HCT116 (cell line): ENCODE measurements around the gene ZNF182.
"Not testable (repeated sequence)": the region's sequence is repeated elsewhere in the genome, so short reads cannot be mapped to it uniquely, and the experiment has no call there.

Source experiments
- CTCF ChIP-seq, 3 experiments: fragments of 200-600 bp in 1 of 3; sonication (generic) in 1 of 3; IDR thresholded peaks in 2 of 3; conservative IDR thresholded peaks in 1 of 3; 2 replicates each; pipeline ENCODE4 v1.5.1; 2012 to 2017; ENCODE audit warnings: low read depth in 2 of 3, low read length in 2 of 3, antibody characterized with exemption in 1 of 3, borderline replicate concordance in 1 of 3, control low read depth in 1 of 3, mild to moderate bottlenecking in 1 of 3, mixed read lengths in 1 of 3, mixed run types in 1 of 3, moderate library complexity in 1 of 3; ENCODE audit not compliant: insufficient read depth in 1 of 3
- EGR1 ChIP-seq: IDR thresholded peaks from 2 replicates; pipeline ENCODE4 v1.6.1; 2012; ENCODE audit warnings: low read depth
- EZH2 ChIP-seq: fragments of 200-600 bp; sonication (generic); IDR thresholded peaks from 2 replicates; pipeline ENCODE4 v1.6.1; 2017; ENCODE audit warnings: antibody characterized with exemption, mixed run types
- EZH2phosphoT487 ChIP-seq: fragments of 200-600 bp; IDR thresholded peaks from 2 replicates; pipeline ENCODE4 v1.6.1; 2018; ENCODE audit warnings: antibody characterized with exemption, borderline replicate concordance
- POLR2A ChIP-seq: IDR thresholded peaks from 2 replicates; pipeline ENCODE4 v1.7.0; 2011; ENCODE audit warnings: borderline replicate concordance; ENCODE audit not compliant: insufficient read depth, insufficient read length; ENCODE audit errors: extremely low read depth
- POLR2AphosphoS5 ChIP-seq: IDR thresholded peaks from 2 replicates; pipeline ENCODE4 v1.6.1; 2011; ENCODE audit warnings: mild to moderate bottlenecking, low read depth, low read length, moderate library complexity
- RAD21 ChIP-seq: IDR thresholded peaks from 2 replicates; pipeline ENCODE4 v1.6.1; 2012; ENCODE audit warnings: low read depth, mild to moderate bottlenecking
- ZFX ChIP-seq: fragments of 450-650 bp; IDR thresholded peaks from 2 replicates; pipeline ENCODE4 v1.6.1; 2017
- ZNF274 ChIP-seq: fragments of 200-500 bp; sonication (Bioruptor generic); IDR thresholded peaks from 2 replicates; pipeline ENCODE4 v1.6.1; 2014; ENCODE audit warnings: mild to moderate bottlenecking, low read depth, low read length, inconsistent platforms
- TF ChIP-seq, protein P1 (sequence below): IDR thresholded peaks from 2 replicates; pipeline ENCODE4 v1.6.1; 2012
- TF ChIP-seq, protein P2 (sequence below): IDR thresholded peaks from 2 replicates; pipeline ENCODE4 v1.6.1; 2011; ENCODE audit warnings: mild to moderate bottlenecking, low read length, moderate library complexity; ENCODE audit not compliant: insufficient replicate concordance; ENCODE audit errors: extremely low read depth

GRCh38 chrX:48020472-48020871 lies 16.7 kb upstream of the ZNF182 start:
- not testable (repeated sequence) for TF ChIP-seq CTCF (IDR thresholded peaks at IDR 0.05 in 2 of 3, conservative IDR thresholded peaks at IDR 0.05 in 1 of 3; ENCODE audit: borderline replicate concordance in 1 of 3, insufficient read depth in 1 of 3, low read depth in 2 of 3, low read length in 2 of 3); EZH2; ZFX; POLR2A; POLR2AphosphoS5; RAD21; EZH2phosphoT487; EGR1; ZNF274
- TF ChIP-seq, protein P1, sequence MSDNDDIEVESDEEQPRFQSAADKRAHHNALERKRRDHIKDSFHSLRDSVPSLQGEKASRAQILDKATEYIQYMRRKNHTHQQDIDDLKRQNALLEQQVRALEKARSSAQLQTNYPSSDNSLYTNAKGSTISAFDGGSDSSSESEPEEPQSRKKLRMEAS = not testable (repeated sequence)
- TF ChIP-seq, protein P2, sequence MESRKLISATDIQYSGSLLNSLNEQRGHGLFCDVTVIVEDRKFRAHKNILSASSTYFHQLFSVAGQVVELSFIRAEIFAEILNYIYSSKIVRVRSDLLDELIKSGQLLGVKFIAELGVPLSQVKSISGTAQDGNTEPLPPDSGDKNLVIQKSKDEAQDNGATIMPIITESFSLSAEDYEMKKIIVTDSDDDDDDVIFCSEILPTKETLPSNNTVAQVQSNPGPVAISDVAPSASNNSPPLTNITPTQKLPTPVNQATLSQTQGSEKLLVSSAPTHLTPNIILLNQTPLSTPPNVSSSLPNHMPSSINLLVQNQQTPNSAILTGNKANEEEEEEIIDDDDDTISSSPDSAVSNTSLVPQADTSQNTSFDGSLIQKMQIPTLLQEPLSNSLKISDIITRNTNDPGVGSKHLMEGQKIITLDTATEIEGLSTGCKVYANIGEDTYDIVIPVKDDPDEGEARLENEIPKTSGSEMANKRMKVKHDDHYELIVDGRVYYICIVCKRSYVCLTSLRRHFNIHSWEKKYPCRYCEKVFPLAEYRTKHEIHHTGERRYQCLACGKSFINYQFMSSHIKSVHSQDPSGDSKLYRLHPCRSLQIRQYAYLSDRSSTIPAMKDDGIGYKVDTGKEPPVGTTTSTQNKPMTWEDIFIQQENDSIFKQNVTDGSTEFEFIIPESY = not testable (repeated sequence)
